Esophagus squamous epithelium (tissue), 5 donors: ENCODE measurements around the gene KLHDC10. TPM values are rescaled to one million over a fixed set of nuclear protein-coding genes. Genes with fewer than 3 reads are reported as not detected.

ENCODE experiments used
- DNase-seq: peaks from one replicate; lab custom pipeline; 2025; lab: John Stamatoyannopoulos, UW
- H3K27ac ChIP-seq, 4 donors: fragments of 200-600 bp; sonication (generic); one replicate each; pipeline ENCODE4 v1.5.1; 2016 to 2019; ENCODE audit warnings: mild to moderate bottlenecking in 1 of 4
- H3K27me3 ChIP-seq, 4 donors: fragments of 200-600 bp; sonication (generic); 1 replicate in 3 of 4; 2 replicates in 1 of 4; pipeline versions ENCODE4 v1.5.1 to v1.6.0; 2017 to 2021; ENCODE audit warnings: antibody characterized with exemption in 1 of 4
- H3K36me3 ChIP-seq, 3 donors: fragments of 200-600 bp; sonication (generic); one replicate each; pipeline ENCODE4 v1.5.1; 2016 to 2019
- H3K4me1 ChIP-seq, 3 donors: fragments of 200-600 bp; sonication (generic); one replicate each; pipeline ENCODE4 v1.5.1; 2017 to 2019
- H3K4me3 ChIP-seq, 4 donors: fragments of 200-600 bp; sonication (generic); 1 replicate in 3 of 4; 2 replicates in 1 of 4; pipeline ENCODE4 v1.5.1; 2016 to 2019; ENCODE audit warnings: mild to moderate bottlenecking in 2 of 4, moderate library complexity in 1 of 4
- H3K9me3 ChIP-seq, 3 donors: fragments of 200-600 bp; sonication (generic); one replicate each; pipeline ENCODE4 v1.5.1; 2016 to 2019
- CTCF ChIP-seq, 6 experiments: fragments of 450-650 bp in 4 of 6; fragments of 200-600 bp in 2 of 6; sonication (generic) in 2 of 6; IDR thresholded peaks; one replicate each; pipeline ENCODE4 v1.5.1; 2016 to 2019; ENCODE audit warnings: antibody characterized with exemption in 6 of 6, mild to moderate bottlenecking in 4 of 6, moderate library complexity in 4 of 6
- POLR2A ChIP-seq, 4 donors: fragments of 450-650 bp; IDR thresholded peaks; one replicate each; pipeline ENCODE4 v1.6.1; 2017; ENCODE audit warnings: antibody characterized with exemption in 4 of 4, mild to moderate bottlenecking in 4 of 4, moderate library complexity in 3 of 4
- WGBS, 2 donors: methylation state at CpG; one replicate each; pipeline ENCODE4 v1.1.5; 2018; 5-methylcytosine and 5-hydroxymethylcytosine counted together
- intact Hi-C: fragments of 100-400 bp; cut with DNase I; formaldehyde crosslinking; loops from one replicate; pipeline ENCODE4 v1.15.0; 2022
- total RNA-seq, 4 donors: library from RNA; depleted of rRNA; stranded (reverse); fragments of >200 nt; gene quantifications; one replicate each; pipeline ENCODE4 v1.1.0, GENCODE V29; 2016
- donor health status: DM: yes; HTN: yes; CAD: no.

The KLHDC10 gene
- total RNA-seq, result 10 to 100 TPM; 11.9 to 17.5 (median 15.7) TPM

GRCh38 chr7:130069978-130070860 lies at the start of gene KLHDC10:
Gene KLHDC10, plus strand, starts transcription at chr7:130070534. Its CDS starts 110 bp downstream, at chr7:130070644.
- TF ChIP-seq POLR2A (IDR thresholded peaks at IDR 0.05) (peak in 3 of 4 donors; percentile 36 to 57 (median 38)), CTCF (IDR thresholded peaks at IDR 0.05) (peak in 1 of 6 experiments; percentile 20)
- DNase-seq, result peak; percentile 91
- Histone ChIP-seq H3K4me1 (peaks cover 9 to 50% (median 14%) of the 10 kb centered on the region in 3 donors), H3K27me3 (no peaks in the 10 kb centered on the region), H3K4me3 (peak within 1 kb of the TSS; percentile 79 to 100 (median 98)), H3K36me3 (no peaks in the 10 kb centered on the region), H3K9me3 (no peaks in the 10 kb centered on the region), H3K27ac (peak within 1 kb of the TSS; percentile 91 to 95 (median 93))
- intact Hi-C loops, result no loop called here
- 1 to 2% methylated on average over 34 to 36 of the region's 57 CpGs for WGBS, 2 donors

- Histone ChIP-seq H3K27ac (no peak overlapping the region), H3K27me3 (no peaks in the 10 kb centered on the region), H3K4me1 (peaks cover 0 to 8% (median 0%) of the 10 kb centered on the region in 3 donors), H3K9me3 (no peaks in the 10 kb centered on the region), H3K4me3 (no peak overlapping the region), H3K36me3 (peaks cover 16 to 99% (median 46%) of the 10 kb centered on the region in 3 donors)
- no peak for TF ChIP-seq CTCF (IDR thresholded peaks at IDR 0.05)
- TF ChIP-seq POLR2A (IDR thresholded peaks at IDR 0.05), result no peak
- intact Hi-C loops, result no loop called here
- WGBS, 2 donors, result 84 to 94% methylated on average over 8 to 10 of the region's 10 CpGs
- DNase-seq, result no peak
Observed at GRCh38 chr7:130021105-130021834, 49.1 kb upstream of the KLHDC10 start.

- WGBS, 2 donors, result 83 to 85% methylated on average over 7 to 9 of the region's 9 CpGs
- peaks cover 16 to 98% (median 49%) of the 10 kb centered on the region in 3 donors for H3K36me3 ChIP-seq
- H3K27ac ChIP-seq, result no peak overlapping the region
- no peak overlapping the region for H3K4me3 ChIP-seq
- no peak for DNase-seq
- no peaks in the 10 kb centered on the region for H3K9me3 ChIP-seq
- no peaks in the 10 kb centered on the region for H3K27me3 ChIP-seq
- TF ChIP-seq CTCF (IDR thresholded peaks at IDR 0.05), result no peak
- intact Hi-C loops, result no loop called here
- peaks cover 0 to 11% (median 0%) of the 10 kb centered on the region in 3 donors for H3K4me1 ChIP-seq
Observed at GRCh38 chr7:130022115-130022514, 48.2 kb upstream of the KLHDC10 start.

- H3K9me3 ChIP-seq, result no peaks in the 10 kb centered on the region
- WGBS, 2 donors, result 88 to 91% methylated on average over 7 of the region's 7 CpGs
- intact Hi-C loops, result no loop called here
- peaks cover 16 to 98% (median 46%) of the 10 kb centered on the region in 3 donors for H3K36me3 ChIP-seq
- peaks cover 0 to 11% (median 0%) of the 10 kb centered on the region in 3 donors for H3K4me1 ChIP-seq
- DNase-seq, result no peak
- H3K27ac ChIP-seq, result no peak overlapping the region
- no peak overlapping the region for H3K4me3 ChIP-seq
- TF ChIP-seq POLR2A (IDR thresholded peaks at IDR 0.05), result no peak
- no peak for TF ChIP-seq CTCF (IDR thresholded peaks at IDR 0.05)
- no peaks in the 10 kb centered on the region for H3K27me3 ChIP-seq
Observed at GRCh38 chr7:130022623-130023175, 47.6 kb upstream of the KLHDC10 start.
